SK-N-SH (cell line): ENCODE results near the gene KLC1. TPM values are rescaled to one million over a fixed set of nuclear protein-coding genes. Genes with fewer than 3 reads are reported as not detected.

Experiments used
- CTCF ChIA-PET: fragments of 300-600, 350-600 bp; formaldehyde crosslinking; extraction: SDS; loops from one replicate; lab custom pipeline; 2021; lab: Yijun Ruan, JAX
- POLR2A ChIA-PET: fragments of 350-600 bp; sonication (Branson Sonifier 250); formaldehyde crosslinking; extraction: SDS; loops from one replicate; lab custom pipeline; 2020; ENCODE audit warnings: antibody characterized with exemption, inconsistent platforms; lab: Yijun Ruan, JAX
- DNase-seq: peaks from one replicate; pipeline ENCODE4 v3.0.0; 2012
- H2AFZ ChIP-seq: fragments of 200-600 bp; sonication (generic); 2 replicates; pipeline ENCODE4 v1.8.1; 2016; ENCODE audit warnings: antibody characterized with exemption, mild to moderate bottlenecking, low read depth
- H3F3A ChIP-seq: fragments of 200-600 bp; sonication (generic); replicated peaks from 2 replicates; pipeline ENCODE3; 2016; ENCODE audit warnings: antibody characterized with exemption, mild to moderate bottlenecking; ENCODE audit not compliant: insufficient read depth
- H3K27ac ChIP-seq, 2 experiments: fragments of 200-500 bp in 1 of 2; fragments of 200-600 bp in 1 of 2; sonication (Bioruptor generic) in 1 of 2; sonication (generic), shearing (Covaris generic) in 1 of 2; 2 replicates each; pipeline versions ENCODE4 v1.5.1 to v1.6.1; 2014 to 2016; ENCODE audit warnings: low read depth in 2 of 2, inconsistent platforms in 1 of 2, low read length in 1 of 2, mild to moderate bottlenecking in 1 of 2, mixed read lengths in 1 of 2
- H3K27me3 ChIP-seq: fragments of 200-600 bp; sonication (generic), shearing (Covaris generic); 2 replicates; pipeline ENCODE4 v1.6.1; 2016; ENCODE audit warnings: mixed run types; ENCODE audit not compliant: insufficient read depth
- H3K36me3 ChIP-seq, 2 experiments: fragments of 200-500 bp in 1 of 2; fragments of 200-600 bp in 1 of 2; sonication (Bioruptor generic) in 1 of 2; sonication (generic) in 1 of 2; replicated peaks in 1 of 2; 2 replicates each; pipeline versions ENCODE3 to v1.5.1; 2014 to 2016; ENCODE audit warnings: low read length in 1 of 2, mild to moderate bottlenecking in 1 of 2; ENCODE audit not compliant: insufficient read depth in 2 of 2, control insufficient read depth in 1 of 2
- H3K4me1 ChIP-seq, 2 experiments: fragments of 200-500 bp in 1 of 2; fragments of 200-600 bp in 1 of 2; sonication (Bioruptor generic) in 1 of 2; sonication (generic), shearing (Covaris generic) in 1 of 2; 2 replicates each; pipeline versions ENCODE4 v1.5.1 to v1.6.1; 2014 to 2016; ENCODE audit warnings: low read depth in 1 of 2, low read length in 1 of 2, mixed run types in 1 of 2; ENCODE audit not compliant: insufficient read depth in 2 of 2, control insufficient read depth in 1 of 2
- H3K4me2 ChIP-seq: fragments of 200-600 bp; sonication (generic), shearing (Covaris generic); 2 replicates; pipeline ENCODE4 v1.6.1; 2017; ENCODE audit warnings: mixed run types
- H3K4me3 ChIP-seq, 2 experiments: fragments of 200-500 bp in 1 of 2; fragments of 200-600 bp in 1 of 2; sonication (Bioruptor generic) in 1 of 2; sonication (generic), shearing (Covaris generic) in 1 of 2; 2 replicates each; pipeline versions ENCODE4 v1.5.1 to v1.8.1; 2014 to 2016; ENCODE audit warnings: low read depth in 2 of 2, inconsistent platforms in 1 of 2, low read length in 1 of 2, mild to moderate bottlenecking in 1 of 2, mixed read lengths in 1 of 2, moderate library complexity in 1 of 2
- H3K79me2 ChIP-seq: fragments of 200-600 bp; sonication (generic); 2 replicates; pipeline ENCODE4 v1.8.1; 2017; ENCODE audit warnings: mild to moderate bottlenecking; ENCODE audit not compliant: insufficient read depth
- H3K9ac ChIP-seq: fragments of 200-600 bp; sonication (generic); 2 replicates; pipeline ENCODE4 v1.6.1; 2017; ENCODE audit warnings: mixed run types
- H3K9me2 ChIP-seq: fragments of 200-600 bp; sonication (generic); 2 replicates; pipeline ENCODE4 v1.6.1; 2017; ENCODE audit warnings: mixed run types
- H3K9me3 ChIP-seq: fragments of 200-600 bp; sonication (generic); 2 replicates; pipeline ENCODE4 v1.6.1; 2017; ENCODE audit warnings: mixed run types, mild to moderate bottlenecking, moderate library complexity
- H4K20me1 ChIP-seq: fragments of 200-600 bp; sonication (generic); 2 replicates; pipeline ENCODE4 v1.6.1; 2017; ENCODE audit warnings: mild to moderate bottlenecking, mixed run types; ENCODE audit not compliant: insufficient read depth
- CHD2 ChIP-seq: fragments of 150-350 bp; IDR thresholded peaks from 2 replicates; pipeline ENCODE4 v1.6.1; 2018; ENCODE audit warnings: low read length; ENCODE audit not compliant: partially characterized antibody
- ELF1 ChIP-seq: IDR thresholded peaks from 2 replicates; pipeline ENCODE4 v1.4.0; 2012
- EP300 ChIP-seq, 2 experiments: IDR thresholded peaks; 2 replicates each; pipeline versions ENCODE4 v1.4.0 to v1.6.1; 2012; ENCODE audit warnings: borderline replicate concordance in 1 of 2, low read depth in 1 of 2, low read length in 1 of 2
- GABPA ChIP-seq: IDR thresholded peaks from 2 replicates; pipeline ENCODE4 v1.4.0; 2012; ENCODE audit warnings: low read depth, mild to moderate bottlenecking
- MXI1 ChIP-seq: IDR thresholded peaks from 2 replicates; pipeline ENCODE4 v1.6.1; 2012; ENCODE audit warnings: mild to moderate bottlenecking, low read depth, low read length, improper control_type of control experiment
- RAD21 ChIP-seq: IDR thresholded peaks from 2 replicates; pipeline ENCODE4 v1.6.1; 2012; ENCODE audit warnings: mild to moderate bottlenecking, low read length
- RFX5 ChIP-seq: IDR thresholded peaks from 2 replicates; pipeline ENCODE4 v1.6.1; 2012; ENCODE audit warnings: mild to moderate bottlenecking, improper control_type of control experiment, low read length
- SMC3 ChIP-seq: IDR thresholded peaks from 2 replicates; pipeline ENCODE4 v1.6.1; 2012; ENCODE audit warnings: low read depth, low read length, improper control_type of control experiment
- TEAD4 ChIP-seq: IDR thresholded peaks from 2 replicates; pipeline ENCODE4 v1.4.0; 2012; ENCODE audit warnings: mild to moderate bottlenecking, borderline replicate concordance; ENCODE audit not compliant: insufficient read depth
- YY1 ChIP-seq: IDR thresholded peaks from 2 replicates; pipeline ENCODE4 v1.4.0; 2012; ENCODE audit warnings: low read depth, mild to moderate bottlenecking
- WGBS: methylation state at CpG from one replicate; pipeline ENCODE4 v1.1.6; 2017; ENCODE audit warnings: low lambda C conversion rate; 5-methylcytosine and 5-hydroxymethylcytosine counted together
- polyA plus RNA-seq, 3 experiments: library from polyadenylated mRNA; depleted of rRNA; stranded (reverse); fragments of >200 nt; gene quantifications; 2 replicates each; pipeline ENCODE4 v1.2.3, GENCODE V29; 2012
- TF ChIP-seq, protein P1 (sequence below): fragments of 150-350 bp; IDR thresholded peaks from 2 replicates; pipeline ENCODE4 v1.6.1; 2016; ENCODE audit warnings: mild to moderate bottlenecking, low read depth, low read length
- TF ChIP-seq, protein P2 (sequence below): IDR thresholded peaks from 2 replicates; pipeline ENCODE4 v1.4.0; 2012; ENCODE audit warnings: low read depth
- TF ChIP-seq, protein P3 (sequence below): IDR thresholded peaks from 2 replicates; pipeline ENCODE4 v1.4.0; 2012; ENCODE audit warnings: low read depth, borderline replicate concordance
- TF ChIP-seq, protein P4 (sequence below): IDR thresholded peaks from 2 replicates; pipeline ENCODE4; 2012

Gene KLC1
- polyA plus RNA-seq, 1 of the 3 experiments (the other 2 are of a cell fraction) = 308 TPM

DNA sequence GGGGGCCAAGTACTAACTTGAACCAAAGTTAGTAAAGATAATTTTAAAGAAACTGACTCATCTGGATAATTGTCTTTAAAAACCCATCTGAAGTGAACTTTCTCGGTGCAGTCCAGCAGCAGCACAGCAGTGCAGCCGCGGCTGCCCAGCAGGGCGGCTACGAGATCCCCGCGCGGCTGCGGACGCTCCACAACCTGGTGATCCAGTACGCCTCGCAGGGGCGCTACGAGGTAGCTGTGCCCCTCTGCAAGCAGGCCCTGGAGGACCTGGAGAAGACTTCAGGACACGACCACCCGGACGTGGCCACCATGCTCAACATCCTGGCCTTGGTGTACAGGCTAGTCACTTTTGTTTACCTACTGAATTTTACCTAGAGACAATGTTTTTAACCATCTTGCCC is 33.6 kb downstream of the KLC1 start:
- no peaks in the 10 kb centered on the region for H3K27me3 ChIP-seq
- no peak for DNase-seq
- no peak overlapping the region for H3K4me2 ChIP-seq
- H4K20me1 ChIP-seq = peaks cover 71% of the 10 kb centered on the region
- no peak overlapping the region for H3K4me3 ChIP-seq
- TF ChIP-seq EP300 (IDR thresholded peaks at IDR 0.05; ENCODE audit: borderline replicate concordance in 1 of 2, low read depth in 1 of 2, low read length in 1 of 2) (no peak), RAD21 (no peak), SMC3 (no peak), MXI1 (no peak), TEAD4 (no peak), CHD2 (no peak), GABPA (no peak), RFX5 (no peak)
- TF ChIP-seq, protein P1, sequence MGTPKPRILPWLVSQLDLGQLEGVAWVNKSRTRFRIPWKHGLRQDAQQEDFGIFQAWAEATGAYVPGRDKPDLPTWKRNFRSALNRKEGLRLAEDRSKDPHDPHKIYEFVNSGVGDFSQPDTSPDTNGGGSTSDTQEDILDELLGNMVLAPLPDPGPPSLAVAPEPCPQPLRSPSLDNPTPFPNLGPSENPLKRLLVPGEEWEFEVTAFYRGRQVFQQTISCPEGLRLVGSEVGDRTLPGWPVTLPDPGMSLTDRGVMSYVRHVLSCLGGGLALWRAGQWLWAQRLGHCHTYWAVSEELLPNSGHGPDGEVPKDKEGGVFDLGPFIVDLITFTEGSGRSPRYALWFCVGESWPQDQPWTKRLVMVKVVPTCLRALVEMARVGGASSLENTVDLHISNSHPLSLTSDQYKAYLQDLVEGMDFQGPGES = no peak
- H3K4me1 ChIP-seq = 0 out of 4 replicates have a peak, but pooled peaks cover 0 to 9% of the 10 kb centered on the region in 2 experiments
- peaks cover 96% of the 10 kb centered on the region for H3K79me2 ChIP-seq
- ChIA-PET POLR2A (no interaction called here), CTCF (interaction anchor here (1.0 kb wide), 1 partner anchor 17 kb away, joined by 5 read pairs; no protein-coding TSS in a partner anchor)
- no peak overlapping the region for H3K9ac ChIP-seq
- peaks cover 28% of the 10 kb centered on the region for H3F3A ChIP-seq
- peaks cover 34 to 76% of the 10 kb centered on the region in 2 experiments for H3K36me3 ChIP-seq
- H3K9me3 ChIP-seq = no peaks in the 10 kb centered on the region
- no peak overlapping the region for H2AFZ ChIP-seq
- H3K27ac ChIP-seq = no peak overlapping the region
- H3K9me2 ChIP-seq = no peaks in the 10 kb centered on the region
- 94% methylated on average over 13 of the region's 17 CpGs for WGBS

DNA sequence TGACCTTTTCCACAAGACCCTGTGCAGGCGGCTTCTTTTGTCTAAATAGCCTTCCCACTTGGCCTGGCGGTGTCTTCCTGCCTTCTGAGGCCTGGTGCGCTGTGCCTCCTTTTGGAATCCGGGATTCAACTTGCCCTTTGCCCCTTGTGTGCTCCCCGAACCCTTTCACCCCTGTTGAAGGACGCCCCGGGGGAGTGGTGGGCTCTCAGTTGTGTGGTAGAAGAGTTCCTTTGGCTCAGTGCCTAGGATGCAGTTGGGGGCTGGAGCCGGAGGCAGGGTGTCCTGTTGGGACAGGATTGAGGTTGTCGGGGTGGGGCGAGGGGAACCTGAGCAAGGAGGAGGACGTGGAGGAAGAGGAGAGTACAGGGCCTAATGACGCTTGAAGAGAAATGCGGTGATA is 34.5 kb downstream of the KLC1 start:
- peaks cover 77% of the 10 kb centered on the region for H4K20me1 ChIP-seq
- TF ChIP-seq, protein P2, sequence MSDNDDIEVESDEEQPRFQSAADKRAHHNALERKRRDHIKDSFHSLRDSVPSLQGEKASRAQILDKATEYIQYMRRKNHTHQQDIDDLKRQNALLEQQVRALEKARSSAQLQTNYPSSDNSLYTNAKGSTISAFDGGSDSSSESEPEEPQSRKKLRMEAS = no peak
- TF ChIP-seq TEAD4 (no peak), YY1 (no peak), SMC3 (no peak), RAD21 (no peak), ELF1 (no peak)
- TF ChIP-seq, protein P3, sequence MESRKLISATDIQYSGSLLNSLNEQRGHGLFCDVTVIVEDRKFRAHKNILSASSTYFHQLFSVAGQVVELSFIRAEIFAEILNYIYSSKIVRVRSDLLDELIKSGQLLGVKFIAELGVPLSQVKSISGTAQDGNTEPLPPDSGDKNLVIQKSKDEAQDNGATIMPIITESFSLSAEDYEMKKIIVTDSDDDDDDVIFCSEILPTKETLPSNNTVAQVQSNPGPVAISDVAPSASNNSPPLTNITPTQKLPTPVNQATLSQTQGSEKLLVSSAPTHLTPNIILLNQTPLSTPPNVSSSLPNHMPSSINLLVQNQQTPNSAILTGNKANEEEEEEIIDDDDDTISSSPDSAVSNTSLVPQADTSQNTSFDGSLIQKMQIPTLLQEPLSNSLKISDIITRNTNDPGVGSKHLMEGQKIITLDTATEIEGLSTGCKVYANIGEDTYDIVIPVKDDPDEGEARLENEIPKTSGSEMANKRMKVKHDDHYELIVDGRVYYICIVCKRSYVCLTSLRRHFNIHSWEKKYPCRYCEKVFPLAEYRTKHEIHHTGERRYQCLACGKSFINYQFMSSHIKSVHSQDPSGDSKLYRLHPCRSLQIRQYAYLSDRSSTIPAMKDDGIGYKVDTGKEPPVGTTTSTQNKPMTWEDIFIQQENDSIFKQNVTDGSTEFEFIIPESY = no peak
- TF ChIP-seq, protein P4, sequence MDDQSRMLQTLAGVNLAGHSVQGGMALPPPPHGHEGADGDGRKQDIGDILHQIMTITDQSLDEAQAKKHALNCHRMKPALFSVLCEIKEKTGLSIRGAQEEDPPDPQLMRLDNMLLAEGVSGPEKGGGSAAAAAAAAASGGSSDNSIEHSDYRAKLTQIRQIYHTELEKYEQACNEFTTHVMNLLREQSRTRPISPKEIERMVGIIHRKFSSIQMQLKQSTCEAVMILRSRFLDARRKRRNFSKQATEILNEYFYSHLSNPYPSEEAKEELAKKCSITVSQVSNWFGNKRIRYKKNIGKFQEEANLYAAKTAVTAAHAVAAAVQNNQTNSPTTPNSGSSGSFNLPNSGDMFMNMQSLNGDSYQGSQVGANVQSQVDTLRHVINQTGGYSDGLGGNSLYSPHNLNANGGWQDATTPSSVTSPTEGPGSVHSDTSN = no peak
- 0 out of 4 replicates have a peak, but pooled peaks cover 0 to 9% of the 10 kb centered on the region in 2 experiments for H3K4me1 ChIP-seq
- POLR2A ChIA-PET = no interaction called here
- 91% methylated on average over 12 of the region's 13 CpGs for WGBS
- CTCF ChIA-PET = interaction anchor here (1.0 kb wide), 2 partner anchors 14 to 16 kb away, joined by 3 to 5 read pairs; no protein-coding TSS in a partner anchor
- H3F3A ChIP-seq = peaks cover 28% of the 10 kb centered on the region
- no peaks in the 10 kb centered on the region for H3K27me3 ChIP-seq
- H3K36me3 ChIP-seq = peaks cover 30 to 78% of the 10 kb centered on the region in 2 experiments
- H3K79me2 ChIP-seq = peaks cover 98% of the 10 kb centered on the region
- no peak overlapping the region for H3K4me3 ChIP-seq
- H2AFZ ChIP-seq = no peak overlapping the region
- peak overlapping the region in 1 of 2 experiments; percentile 48; a peak in 1 of 4 replicates for H3K27ac ChIP-seq
- H3K4me2 ChIP-seq = no peak overlapping the region
- no peak overlapping the region for H3K9ac ChIP-seq
- no peaks in the 10 kb centered on the region for H3K9me2 ChIP-seq
- H3K9me3 ChIP-seq = no peaks in the 10 kb centered on the region
- no peak for DNase-seq
